ENCODE results near the gene PNRC2. TPM values are rescaled to one million over a fixed set of nuclear protein-coding genes. Genes with fewer than 3 reads are reported as not detected.

PNRC2 gene
- total and polyA plus RNA-seq, 2 of the 13 experiments (the other 11 are each of a cell fraction or from before 2014, with no cell fraction given) = 74.9 to 97.5 TPM

DNA sequence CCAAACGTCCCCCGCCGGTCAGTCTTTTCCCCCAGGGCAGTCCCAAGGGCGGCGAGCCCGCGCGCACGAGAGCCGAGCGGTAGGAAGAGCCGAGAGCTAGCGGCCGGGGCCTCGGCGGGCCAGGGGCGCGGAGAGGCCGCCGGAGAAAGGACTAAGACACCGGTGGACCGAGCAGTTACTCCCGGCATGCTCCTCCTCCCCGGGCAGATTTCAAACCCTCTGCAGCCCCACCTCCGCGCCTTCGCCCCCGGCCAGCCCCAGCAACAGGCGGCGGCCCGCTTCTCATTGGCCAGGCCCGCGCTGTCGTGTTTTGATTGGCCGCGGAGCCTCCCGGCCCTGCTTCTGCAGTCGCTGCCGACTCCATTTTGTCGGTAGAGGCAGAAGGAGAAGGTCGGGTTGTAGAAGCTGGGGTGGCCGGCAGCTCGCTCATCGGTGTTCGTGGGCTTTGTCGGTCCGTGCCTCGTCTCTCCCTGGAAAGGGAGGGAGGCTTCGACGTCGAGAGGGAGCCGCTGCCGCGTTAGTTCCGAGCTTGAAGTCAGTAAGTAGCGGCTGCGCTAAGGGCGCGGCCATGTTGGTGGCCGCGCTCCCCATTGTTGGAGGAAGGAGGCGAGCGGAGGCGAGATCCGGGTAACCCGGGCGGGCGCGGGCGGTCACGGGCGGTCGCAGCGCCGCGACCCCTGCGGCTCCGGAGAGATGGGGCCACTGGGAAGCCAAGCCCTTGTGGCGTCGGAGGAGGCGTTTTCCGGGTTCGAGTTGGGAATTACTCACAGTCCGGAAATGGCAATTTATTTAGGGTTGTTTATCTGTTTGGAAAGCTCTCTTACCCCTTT lies at the start of gene PNRC2 (continued):
- TF ChIP-seq, protein P1, sequence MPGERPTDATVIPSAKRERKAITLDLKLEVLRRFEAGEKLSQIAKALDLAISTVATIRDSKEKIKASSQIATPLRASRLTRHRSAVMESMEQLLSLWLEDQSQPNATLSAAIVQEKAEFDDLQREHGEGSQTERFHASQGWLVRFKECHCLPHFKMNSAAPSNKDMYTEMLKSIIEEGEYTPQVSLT (CRISPR knock-in tag; IDR thresholded peaks at IDR 0.05; ENCODE audit: borderline replicate concordance, low read depth) = no peak
- TF ChIP-seq GATAD1 (CRISPR knock-in tag; IDR thresholded peaks at IDR 0.05) (peak; percentile 79), ZNF768 (CRISPR knock-in tag; IDR thresholded peaks at IDR 0.05) (0 out of 2 replicates have a peak, but pooled peaks have one; percentile 57), IRX3 (CRISPR knock-in tag; IDR thresholded peaks at IDR 0.05; ENCODE audit: borderline replicate concordance, low read depth) (0 out of 2 replicates have a peak, but pooled peaks have one; percentile 37), ARID4A (CRISPR knock-in tag; IDR thresholded peaks at IDR 0.05; ENCODE audit: borderline replicate concordance) (peak; percentile 88; the same call in 1 of the 2 replicates), HNRNPLL (IDR thresholded peaks at IDR 0.05; ENCODE audit: low read depth, low read length, poor library complexity, severe bottlenecking) (peak; percentile 78), SNAPC4 (CRISPR knock-in tag; IDR thresholded peaks at IDR 0.05) (peak; percentile 28; the same call in 1 of the 2 replicates), TP53 (CRISPR knock-in tag; conservative IDR thresholded peaks at IDR 0.05) (no peak), ZNF354B (CRISPR knock-in tag; IDR thresholded peaks at IDR 0.05) (no peak; the same call in 1 of the 2 replicates), MXI1 (IDR thresholded peaks at IDR 0.05; ENCODE audit: borderline replicate concordance, low read depth, low read length) (peak; percentile 95)
- TF ChIP-seq, protein P2, sequence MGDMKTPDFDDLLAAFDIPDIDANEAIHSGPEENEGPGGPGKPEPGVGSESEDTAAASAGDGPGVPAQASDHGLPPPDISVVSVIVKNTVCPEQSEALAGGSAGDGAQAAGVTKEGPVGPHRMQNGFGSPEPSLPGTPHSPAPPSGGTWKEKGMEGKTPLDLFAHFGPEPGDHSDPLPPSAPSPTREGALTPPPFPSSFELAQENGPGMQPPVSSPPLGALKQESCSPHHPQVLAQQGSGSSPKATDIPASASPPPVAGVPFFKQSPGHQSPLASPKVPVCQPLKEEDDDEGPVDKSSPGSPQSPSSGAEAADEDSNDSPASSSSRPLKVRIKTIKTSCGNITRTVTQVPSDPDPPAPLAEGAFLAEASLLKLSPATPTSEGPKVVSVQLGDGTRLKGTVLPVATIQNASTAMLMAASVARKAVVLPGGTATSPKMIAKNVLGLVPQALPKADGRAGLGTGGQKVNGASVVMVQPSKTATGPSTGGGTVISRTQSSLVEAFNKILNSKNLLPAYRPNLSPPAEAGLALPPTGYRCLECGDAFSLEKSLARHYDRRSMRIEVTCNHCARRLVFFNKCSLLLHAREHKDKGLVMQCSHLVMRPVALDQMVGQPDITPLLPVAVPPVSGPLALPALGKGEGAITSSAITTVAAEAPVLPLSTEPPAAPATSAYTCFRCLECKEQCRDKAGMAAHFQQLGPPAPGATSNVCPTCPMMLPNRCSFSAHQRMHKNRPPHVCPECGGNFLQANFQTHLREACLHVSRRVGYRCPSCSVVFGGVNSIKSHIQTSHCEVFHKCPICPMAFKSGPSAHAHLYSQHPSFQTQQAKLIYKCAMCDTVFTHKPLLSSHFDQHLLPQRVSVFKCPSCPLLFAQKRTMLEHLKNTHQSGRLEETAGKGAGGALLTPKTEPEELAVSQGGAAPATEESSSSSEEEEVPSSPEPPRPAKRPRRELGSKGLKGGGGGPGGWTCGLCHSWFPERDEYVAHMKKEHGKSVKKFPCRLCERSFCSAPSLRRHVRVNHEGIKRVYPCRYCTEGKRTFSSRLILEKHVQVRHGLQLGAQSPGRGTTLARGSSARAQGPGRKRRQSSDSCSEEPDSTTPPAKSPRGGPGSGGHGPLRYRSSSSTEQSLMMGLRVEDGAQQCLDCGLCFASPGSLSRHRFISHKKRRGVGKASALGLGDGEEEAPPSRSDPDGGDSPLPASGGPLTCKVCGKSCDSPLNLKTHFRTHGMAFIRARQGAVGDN (CRISPR knock-in tag; IDR thresholded peaks at IDR 0.05) = peak; percentile 96
- TF ChIP-seq, protein P3, sequence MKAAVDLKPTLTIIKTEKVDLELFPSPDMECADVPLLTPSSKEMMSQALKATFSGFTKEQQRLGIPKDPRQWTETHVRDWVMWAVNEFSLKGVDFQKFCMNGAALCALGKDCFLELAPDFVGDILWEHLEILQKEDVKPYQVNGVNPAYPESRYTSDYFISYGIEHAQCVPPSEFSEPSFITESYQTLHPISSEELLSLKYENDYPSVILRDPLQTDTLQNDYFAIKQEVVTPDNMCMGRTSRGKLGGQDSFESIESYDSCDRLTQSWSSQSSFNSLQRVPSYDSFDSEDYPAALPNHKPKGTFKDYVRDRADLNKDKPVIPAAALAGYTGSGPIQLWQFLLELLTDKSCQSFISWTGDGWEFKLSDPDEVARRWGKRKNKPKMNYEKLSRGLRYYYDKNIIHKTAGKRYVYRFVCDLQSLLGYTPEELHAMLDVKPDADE (CRISPR knock-in tag; IDR thresholded peaks at IDR 0.05) = no peak
